ENCODE results near the gene COL26A1.
A peak's percentile ranks its signal among the peaks of the same experiment; 100 is the strongest.
"Not testable (repeated sequence)": the region's sequence is repeated elsewhere in the genome, so short reads cannot be mapped to it uniquely, and the experiment has no call there.

COL26A1 gene

GRCh38 chr7:101555921-101556275, 193.2 kb downstream of the COL26A1 start:
- no peak for DNase-seq

- no peak for DNase-seq
Observed at GRCh38 chr7:101556453-101556968, 193.8 kb downstream of the COL26A1 start.

- DNase-seq = no peak
Observed at GRCh38 chr7:101557421-101557820, 194.7 kb downstream of the COL26A1 start.

GRCh38 chr7:101557978-101558741, 195.5 kb downstream of the COL26A1 start:
- DNase-seq = no peak

GRCh38 chr7:101558742-101559325, 196.2 kb downstream of the COL26A1 start:
- DNase-seq = peak; percentile 24

GRCh38 chr7:101559586-101559985, 196.9 kb downstream of the COL26A1 start:
- no peak for DNase-seq

- not testable (repeated sequence) for DNase-seq
Observed at GRCh38 chr7:101560021-101560420, 197.3 kb downstream of the COL26A1 start.

GRCh38 chr7:101560856-101561255, 198.2 kb downstream of the COL26A1 start:
- DNase-seq = no peak

- not testable (repeated sequence) for DNase-seq
Observed at GRCh38 chr7:101561293-101561692, 198.6 kb downstream of the COL26A1 start.

- DNase-seq = no peak
Observed at GRCh38 chr7:101562531-101563197, 200.0 kb downstream of the COL26A1 start.

- DNase-seq = no peak
Observed at GRCh38 chr7:101563198-101563901, 200.7 kb downstream of the COL26A1 start.

- no peak for DNase-seq
Observed at GRCh38 chr7:101563943-101564777, 201.5 kb downstream of the COL26A1 start.

GRCh38 chr7:101564778-101565211, 202.1 kb downstream of the COL26A1 start:
- peak; percentile 49 for DNase-seq

GRCh38 chr7:101565601-101566209, 203.0 kb downstream of the COL26A1 start:
- DNase-seq = no peak

- DNase-seq = peak; percentile 54
Observed at GRCh38 chr7:101567230-101567629, 204.6 kb downstream of the COL26A1 start.

GRCh38 chr7:101572156-101572555, 209.5 kb downstream of the COL26A1 start:
- no peak for DNase-seq

- no peak for DNase-seq
Observed at GRCh38 chr7:101575168-101575567, 212.5 kb downstream of the COL26A1 start.

- DNase-seq = no peak
Observed at GRCh38 chr7:101575721-101576120, 213.0 kb downstream of the COL26A1 start.

GRCh38 chr7:101576998-101577397, 214.3 kb downstream of the COL26A1 start:
- DNase-seq = no peak

GRCh38 chr7:101578552-101578951, 215.9 kb downstream of the COL26A1 start:
- no peak for DNase-seq

- DNase-seq = no peak
Observed at GRCh38 chr7:101580596-101580995, 217.9 kb downstream of the COL26A1 start.

GRCh38 chr7:101581891-101582290, 219.2 kb downstream of the COL26A1 start:
- DNase-seq = no peak

Measured in DMS53 (cell line).